ENCODE measurements around the gene CYP26B1. TPM values are rescaled to one million over a fixed set of nuclear protein-coding genes. Genes with fewer than 3 reads are reported as not detected.

Gene CYP26B1
- total and polyA plus RNA-seq, 9 of the 15 experiments (the other 6 are each of a cell fraction or from before 2014, with no cell fraction given) = 0.01 to 0.13 (median 0.04) TPM; not detected in 6

- ChIA-PET POLR2A (no interaction called here), CTCF (ENCODE audit: low intra/inter-chr PET ratio) (no interaction called here)
- FAIRE-seq (no peak), DNase-seq (ENCODE audit: extremely low read depth in 1 of 4, low spot score in 3 of 4) (peak in 3 of 4 experiments; percentile 38), ATAC-seq (peak; percentile 93)
- no peaks in the 10 kb centered on the region for H3K36me3 ChIP-seq (ENCODE audit: control insufficient read depth, insufficient read depth, low read length)
- BruUV-seq (replicated peaks) = no TSS peak
- peaks cover 0 to 14% of the 10 kb centered on the region in 2 experiments; a peak in 2 of 5 replicates for H3K27me3 ChIP-seq (ENCODE audit: control insufficient read depth in 2 of 2, insufficient read depth in 2 of 2, low read length in 2 of 2)
- H3K9me1 ChIP-seq (ENCODE audit: control insufficient read depth, insufficient read depth, low read length) = no peaks in the 10 kb centered on the region
- H3K4me1 ChIP-seq (replicated peaks in 1 of 2; ENCODE audit: control insufficient read depth in 2 of 2, insufficient read depth in 2 of 2, low read length in 2 of 2) = peaks cover 0 to 3% of the 10 kb centered on the region in 2 experiments; a peak in 2 of 5 replicates
- no peak overlapping the region for H2AFZ ChIP-seq (ENCODE audit: low read depth, low read length)
- WGBS (ENCODE audit: insufficient coverage, low coverage, missing lambda C conversion rate) = 0% methylated on average over 4 of the region's 4 CpGs
- H3K79me2 ChIP-seq (ENCODE audit: control insufficient read depth, insufficient read depth, low read length) = no peaks in the 10 kb centered on the region
- H3K9ac ChIP-seq (ENCODE audit: insufficient read depth in 1 of 2, low read depth in 2 of 2, low read length in 2 of 2) = no peak overlapping the region; a peak in 1 of 4 replicates
- in situ Hi-C loops (cut with MboI) = no loop called here
- no peak overlapping the region for H3K27ac ChIP-seq (ENCODE audit: extremely low read depth, low read depth, low read length)
- no peak overlapping the region for H3K4me2 ChIP-seq (ENCODE audit: insufficient read depth, low read length)
- no peak overlapping the region for H3K4me3 ChIP-seq
- no peaks in the 10 kb centered on the region for H3K9me3 ChIP-seq (replicated peaks; ENCODE audit: control insufficient read depth, insufficient read depth, low read depth, low read length)
- H4K20me1 ChIP-seq (replicated peaks; ENCODE audit: control insufficient read depth, insufficient read depth, low read length) = no peaks in the 10 kb centered on the region
- intact Hi-C loops (cut with micrococcal nuclease) = no loop called here
- TF ChIP-seq PTTG1 (tag; IDR thresholded peaks at IDR 0.05; ENCODE audit: low read depth) (no peak), CTCF (IDR thresholded peaks at IDR 0.05 in 2 of 3, conservative IDR thresholded peaks at IDR 0.05 in 1 of 3; ENCODE audit: insufficient read depth in 2 of 3, low read depth in 1 of 3, low read length in 3 of 3) (peak; percentile 40 to 42 (median 40); a peak in 4 of 6 replicates), RAD21 (CRISPR knock-in tag; conservative IDR thresholded peaks at IDR 0.05 in 1 of 2, IDR thresholded peaks at IDR 0.05 in 1 of 2) (peak in 1 of 2 experiments; percentile 31; a peak in 1 of 4 replicates), HSF4 (CRISPR knock-in tag; IDR thresholded peaks at IDR 0.05; ENCODE audit: borderline replicate concordance) (no peak), HDAC2 (IDR thresholded peaks at IDR 0.05) (no peak), ZNF239 (CRISPR knock-in tag; IDR thresholded peaks at IDR 0.05) (no peak), ILK (tag; IDR thresholded peaks at IDR 0.05; ENCODE audit: borderline replicate concordance, low read depth) (no peak), ZBTB8A (IDR thresholded peaks at IDR 0.05; ENCODE audit: partially characterized antibody) (no peak), PHB2 (IDR thresholded peaks at IDR 0.05; ENCODE audit: low read depth) (no peak)
- TF ChIP-seq, protein P1, sequence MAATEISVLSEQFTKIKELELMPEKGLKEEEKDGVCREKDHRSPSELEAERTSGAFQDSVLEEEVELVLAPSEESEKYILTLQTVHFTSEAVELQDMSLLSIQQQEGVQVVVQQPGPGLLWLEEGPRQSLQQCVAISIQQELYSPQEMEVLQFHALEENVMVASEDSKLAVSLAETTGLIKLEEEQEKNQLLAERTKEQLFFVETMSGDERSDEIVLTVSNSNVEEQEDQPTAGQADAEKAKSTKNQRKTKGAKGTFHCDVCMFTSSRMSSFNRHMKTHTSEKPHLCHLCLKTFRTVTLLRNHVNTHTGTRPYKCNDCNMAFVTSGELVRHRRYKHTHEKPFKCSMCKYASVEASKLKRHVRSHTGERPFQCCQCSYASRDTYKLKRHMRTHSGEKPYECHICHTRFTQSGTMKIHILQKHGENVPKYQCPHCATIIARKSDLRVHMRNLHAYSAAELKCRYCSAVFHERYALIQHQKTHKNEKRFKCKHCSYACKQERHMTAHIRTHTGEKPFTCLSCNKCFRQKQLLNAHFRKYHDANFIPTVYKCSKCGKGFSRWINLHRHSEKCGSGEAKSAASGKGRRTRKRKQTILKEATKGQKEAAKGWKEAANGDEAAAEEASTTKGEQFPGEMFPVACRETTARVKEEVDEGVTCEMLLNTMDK (IDR thresholded peaks at IDR 0.05; ENCODE audit: borderline replicate concordance, insufficient read depth, low read depth, low read length, poor library complexity, severe bottlenecking) = peak; percentile 14
- TF ChIP-seq, protein P2, sequence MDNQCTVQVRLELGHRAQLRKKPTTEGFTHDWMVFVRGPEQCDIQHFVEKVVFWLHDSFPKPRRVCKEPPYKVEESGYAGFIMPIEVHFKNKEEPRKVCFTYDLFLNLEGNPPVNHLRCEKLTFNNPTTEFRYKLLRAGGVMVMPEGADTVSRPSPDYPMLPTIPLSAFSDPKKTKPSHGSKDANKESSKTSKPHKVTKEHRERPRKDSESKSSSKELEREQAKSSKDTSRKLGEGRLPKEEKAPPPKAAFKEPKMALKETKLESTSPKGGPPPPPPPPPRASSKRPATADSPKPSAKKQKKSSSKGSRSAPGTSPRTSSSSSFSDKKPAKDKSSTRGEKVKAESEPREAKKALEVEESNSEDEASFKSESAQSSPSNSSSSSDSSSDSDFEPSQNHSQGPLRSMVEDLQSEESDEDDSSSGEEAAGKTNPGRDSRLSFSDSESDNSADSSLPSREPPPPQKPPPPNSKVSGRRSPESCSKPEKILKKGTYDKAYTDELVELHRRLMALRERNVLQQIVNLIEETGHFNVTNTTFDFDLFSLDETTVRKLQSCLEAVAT (IDR thresholded peaks at IDR 0.05) = no peak
- TF ChIP-seq, protein P3, sequence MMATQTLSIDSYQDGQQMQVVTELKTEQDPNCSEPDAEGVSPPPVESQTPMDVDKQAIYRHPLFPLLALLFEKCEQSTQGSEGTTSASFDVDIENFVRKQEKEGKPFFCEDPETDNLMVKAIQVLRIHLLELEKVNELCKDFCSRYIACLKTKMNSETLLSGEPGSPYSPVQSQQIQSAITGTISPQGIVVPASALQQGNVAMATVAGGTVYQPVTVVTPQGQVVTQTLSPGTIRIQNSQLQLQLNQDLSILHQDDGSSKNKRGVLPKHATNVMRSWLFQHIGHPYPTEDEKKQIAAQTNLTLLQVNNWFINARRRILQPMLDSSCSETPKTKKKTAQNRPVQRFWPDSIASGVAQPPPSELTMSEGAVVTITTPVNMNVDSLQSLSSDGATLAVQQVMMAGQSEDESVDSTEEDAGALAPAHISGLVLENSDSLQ (IDR thresholded peaks at IDR 0.05) = no peak
- TF ChIP-seq, protein P4, sequence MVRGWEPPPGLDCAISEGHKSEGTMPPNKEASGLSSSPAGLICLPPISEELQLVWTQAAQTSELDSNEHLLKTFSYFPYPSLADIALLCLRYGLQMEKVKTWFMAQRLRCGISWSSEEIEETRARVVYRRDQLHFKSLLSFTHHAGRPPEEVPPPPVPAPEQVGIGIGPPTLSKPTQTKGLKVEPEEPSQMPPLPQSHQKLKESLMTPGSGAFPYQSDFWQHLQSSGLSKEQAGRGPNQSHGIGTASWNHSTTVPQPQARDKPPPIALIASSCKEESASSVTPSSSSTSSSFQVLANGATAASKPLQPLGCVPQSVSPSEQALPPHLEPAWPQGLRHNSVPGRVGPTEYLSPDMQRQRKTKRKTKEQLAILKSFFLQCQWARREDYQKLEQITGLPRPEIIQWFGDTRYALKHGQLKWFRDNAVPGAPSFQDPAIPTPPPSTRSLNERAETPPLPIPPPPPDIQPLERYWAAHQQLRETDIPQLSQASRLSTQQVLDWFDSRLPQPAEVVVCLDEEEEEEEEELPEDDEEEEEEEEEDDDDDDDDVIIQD (CRISPR knock-in tag; IDR thresholded peaks at IDR 0.05) = no peak
These were observed 31.6 kb downstream of the CYP26B1 start for GRCh38 chr2:72116081-72116533.
